Esophagus muscularis mucosa (tissue), 4 donors: ENCODE measurements around the gene THSD4. TPM values are rescaled to one million over a fixed set of nuclear protein-coding genes. Genes with fewer than 3 reads are reported as not detected.
"Not testable (repeated sequence)": the region's sequence is repeated elsewhere in the genome, so short reads cannot be mapped to it uniquely, and the experiment has no call there.

ENCODE experiments used
- DNase-seq: peaks from one replicate; pipeline ENCODE4 v3.0.0-alpha.2; 2017; ENCODE audit errors: extremely low spot score
- H3K27ac ChIP-seq, 4 donors: fragments of 200-600 bp; sonication (generic); replicated peaks in 1 of 4; 1 replicate in 3 of 4; 2 replicates in 1 of 4; pipeline ENCODE4 v1.5.1; 2016 to 2019; ENCODE audit warnings: mild to moderate bottlenecking in 1 of 4
- H3K27me3 ChIP-seq, 4 donors: fragments of 200-600 bp; sonication (generic); one replicate each; pipeline versions ENCODE4 v1.5.1 to v1.6.0; 2016 to 2019
- H3K36me3 ChIP-seq, 4 donors: fragments of 200-600 bp; sonication (generic); one replicate each; pipeline ENCODE4 v1.5.1; 2016 to 2019
- H3K4me1 ChIP-seq, 4 donors: fragments of 200-600 bp; sonication (generic); one replicate each; pipeline ENCODE4 v1.5.1; 2016 to 2019
- H3K4me3 ChIP-seq, 4 donors: fragments of 200-600 bp; sonication (generic); 1 replicate in 2 of 4; 2 replicates in 2 of 4; pipeline ENCODE4 v1.5.1; 2016 to 2019; ENCODE audit warnings: mild to moderate bottlenecking in 4 of 4, moderate library complexity in 1 of 4
- H3K9me3 ChIP-seq, 4 donors: fragments of 200-600 bp; sonication (generic); 1 replicate in 3 of 4; 2 replicates in 1 of 4; pipeline ENCODE4 v1.5.1; 2016 to 2019
- CTCF ChIP-seq, 3 experiments: fragments of 200-600 bp in 2 of 3; fragments of 450-650 bp in 1 of 3; sonication (generic) in 2 of 3; IDR thresholded peaks; one replicate each; pipeline ENCODE4 v1.5.1; 2017 to 2019; ENCODE audit warnings: antibody characterized with exemption in 3 of 3, mild to moderate bottlenecking in 2 of 3, moderate library complexity in 1 of 3
- EP300 ChIP-seq: sonication (generic); formaldehyde crosslinking; IDR thresholded peaks from one replicate; pipeline ENCODE4 v1.6.1; 2017; ENCODE audit warnings: antibody characterized with exemption
- POLR2A ChIP-seq: fragments of 450-650 bp; IDR thresholded peaks from one replicate; pipeline ENCODE4 v1.6.1; 2017; ENCODE audit warnings: antibody characterized with exemption, moderate library complexity, mild to moderate bottlenecking, low read depth
- POLR2AphosphoS5 ChIP-seq, 2 donors: sonication (generic); formaldehyde crosslinking; IDR thresholded peaks; one replicate each; pipeline ENCODE4 v1.6.1; 2017; ENCODE audit warnings: antibody characterized with exemption in 2 of 2
- WGBS: methylation state at CpG from one replicate; pipeline ENCODE4 v1.1.5; 2018; 5-methylcytosine and 5-hydroxymethylcytosine counted together
- intact Hi-C: fragments of 100-400 bp; cut with DNase I; formaldehyde crosslinking; loops from one replicate; pipeline ENCODE4 v1.15.1; 2023
- total RNA-seq, 4 donors: library from RNA; depleted of rRNA; stranded (reverse); fragments of >200 nt; gene quantifications; one replicate each; pipeline versions ENCODE4 v1.1.0 to v1.2.1, GENCODE V29; 2016

Gene THSD4
- total RNA-seq, 4 donors from 2014 or later = 3.2 to 6.6 (median 5.6) TPM

- 73% methylated on average over 6 of the region's 6 CpGs for WGBS
- H3K9me3 ChIP-seq = no peaks in the 10 kb centered on the region
- no peak overlapping the region for H3K27ac ChIP-seq
- no peaks in the 10 kb centered on the region for H3K27me3 ChIP-seq
- DNase-seq = no peak
- H3K4me3 ChIP-seq = no peak overlapping the region
- intact Hi-C loops = no loop called here
- TF ChIP-seq EP300 = no peak
- no peak for TF ChIP-seq POLR2AphosphoS5 (IDR thresholded peaks at IDR 0.05)
- TF ChIP-seq CTCF (IDR thresholded peaks at IDR 0.05) = no peak
- TF ChIP-seq POLR2A = no peak
- H3K4me1 ChIP-seq = peaks cover 0 to 4% (median 0%) of the 10 kb centered on the region in 4 donors
- no peaks in the 10 kb centered on the region for H3K36me3 ChIP-seq
Observed at GRCh38 chr15:71435552-71435951, 320.3 kb downstream of the THSD4 start.

- no peaks in the 10 kb centered on the region for H3K9me3 ChIP-seq
- no peak for DNase-seq
- TF ChIP-seq CTCF (IDR thresholded peaks at IDR 0.05) = no peak
- no peak for TF ChIP-seq POLR2A
- TF ChIP-seq EP300 = no peak
- no peak for TF ChIP-seq POLR2AphosphoS5 (IDR thresholded peaks at IDR 0.05)
- WGBS = 87% methylated on average over 3 of the region's 3 CpGs
- no peaks in the 10 kb centered on the region for H3K36me3 ChIP-seq
- H3K27me3 ChIP-seq = no peaks in the 10 kb centered on the region
- H3K4me3 ChIP-seq = no peak overlapping the region
- H3K4me1 ChIP-seq = peaks cover 0 to 5% (median 0%) of the 10 kb centered on the region in 4 donors
- intact Hi-C loops = no loop called here
- no peak overlapping the region for H3K27ac ChIP-seq
Observed at GRCh38 chr15:71436854-71437253, 321.6 kb downstream of the THSD4 start.

GRCh38 chr15:71437404-71437803, 322.1 kb downstream of the THSD4 start:
- Histone ChIP-seq H3K27ac (no peak overlapping the region), H3K36me3 (no peaks in the 10 kb centered on the region), H3K4me1 (peaks cover 0 to 5% (median 0%) of the 10 kb centered on the region in 4 donors), H3K9me3 (no peaks in the 10 kb centered on the region), H3K27me3 (no peaks in the 10 kb centered on the region), H3K4me3 (no peak overlapping the region)
- 67% methylated on average over 3 of the region's 3 CpGs for WGBS
- no peak for DNase-seq
- intact Hi-C loops = no loop called here
- TF ChIP-seq CTCF (IDR thresholded peaks at IDR 0.05) (no peak), EP300 (no peak), POLR2A (no peak), POLR2AphosphoS5 (IDR thresholded peaks at IDR 0.05) (no peak)

GRCh38 chr15:71437919-71438318, 322.6 kb downstream of the THSD4 start:
- intact Hi-C loops = loop anchor here (2.0 kb wide), 1 partner anchor 323 kb away; the partner anchor contains the start of gene THSD4
- 88% methylated on average over 4 of the region's 4 CpGs for WGBS
- no peaks in the 10 kb centered on the region for H3K36me3 ChIP-seq
- no peaks in the 10 kb centered on the region for H3K27me3 ChIP-seq
- no peak overlapping the region for H3K4me3 ChIP-seq
- peaks cover 0 to 5% (median 0%) of the 10 kb centered on the region in 4 donors for H3K4me1 ChIP-seq
- no peaks in the 10 kb centered on the region for H3K9me3 ChIP-seq
- no peak for DNase-seq
- no peak for TF ChIP-seq CTCF (IDR thresholded peaks at IDR 0.05)
- no peak for TF ChIP-seq EP300
- no peak for TF ChIP-seq POLR2AphosphoS5 (IDR thresholded peaks at IDR 0.05)
- no peak for TF ChIP-seq POLR2A
- H3K27ac ChIP-seq = no peak overlapping the region

GRCh38 chr15:71439478-71439877, 324.2 kb downstream of the THSD4 start:
- peaks cover 3 to 12% (median 7%) of the 10 kb centered on the region in 4 donors for H3K4me1 ChIP-seq

More at GRCh38 chr15:71439478-71439877, 324.2 kb downstream of the THSD4 start:
- intact Hi-C loops = loop anchor here (2.0 kb wide), 1 partner anchor 325 kb away; the partner anchor contains the start of gene THSD4
- not testable (repeated sequence) for DNase-seq, H3K9me3 ChIP-seq, H3K27me3 ChIP-seq, H3K36me3 ChIP-seq, H3K4me3 ChIP-seq, H3K27ac ChIP-seq
- WGBS = 93% methylated on average over 2 of the region's 2 CpGs
